Left ventricle myocardium inferior (tissue), 1 donor: Measurements from ENCODE around the gene HACD2. TPM values are rescaled to one million over a fixed set of nuclear protein-coding genes. Genes with fewer than 3 reads are reported as not detected.

Experiments used
- DNase-seq: peaks from one replicate; pipeline ENCODE4 v3.0.0-alpha.2; 2020
- H3K27ac ChIP-seq: fragments of 200-600 bp; replicated peaks from 2 replicates; pipeline ENCODE4 v1.8.0; 2021
- H3K27me3 ChIP-seq: fragments of 200-600 bp; 2 replicates; pipeline ENCODE4 v1.8.0; 2021; ENCODE audit warnings: low read depth
- H3K36me3 ChIP-seq: fragments of 200-600 bp; 2 replicates; pipeline ENCODE4 v1.8.0; 2021
- H3K4me1 ChIP-seq: fragments of 200-600 bp; 2 replicates; pipeline ENCODE4 v1.8.0; 2021
- H3K4me3 ChIP-seq: fragments of 200-600 bp; 2 replicates; pipeline ENCODE4 v1.8.0; 2021; ENCODE audit warnings: mild to moderate bottlenecking, moderate library complexity
- H3K9me3 ChIP-seq: fragments of 200-600 bp; replicated peaks from 2 replicates; pipeline ENCODE4 v1.8.0; 2021
- CTCF ChIP-seq: fragments of 200-600 bp; IDR thresholded peaks from 2 replicates; pipeline ENCODE4 v1.8.0; 2021; ENCODE audit warnings: antibody characterized with exemption, mild to moderate bottlenecking, borderline replicate concordance
- intact Hi-C: fragments of 100-400 bp; cut with micrococcal nuclease; formaldehyde crosslinking; loops from one replicate; pipeline ENCODE4 v1.11.0; 2022
- total RNA-seq: library from RNA; stranded (reverse); fragmentation: NEBNext Ultra II Directional; extraction: Animal tissue kit (Norgen Biotek cat#: 25700); gene quantifications from one replicate; pipeline ENCODE4 v1.2.1, GENCODE V29; 2021
- donor health status: DM: no; HTN: yes; CAD: no; lungs with severe emphysema.

HACD2 gene
- total RNA-seq, 1 donor from 2014 or later, result 8.1 TPM

- H3K27me3 ChIP-seq, result no peaks in the 10 kb centered on the region
- intact Hi-C loops, result no loop called here
- DNase-seq, result no peak
- H3K36me3 ChIP-seq, result peaks cover 5% of the 10 kb centered on the region
- H3K27ac ChIP-seq, result no peak overlapping the region
- H3K4me3 ChIP-seq, result no peak overlapping the region
- no peaks in the 10 kb centered on the region for H3K9me3 ChIP-seq
- peaks cover 12% of the 10 kb centered on the region for H3K4me1 ChIP-seq
- no peak for TF ChIP-seq CTCF
These were observed 38.6 kb upstream of the HACD2 start for GRCh38 chr3:123623346-123623880.

GRCh38 chr3:123622766-123623165, 37.9 kb upstream of the HACD2 start:
- no peak for TF ChIP-seq CTCF
- Histone ChIP-seq H3K4me3 (no peak overlapping the region), H3K27ac (no peak overlapping the region), H3K27me3 (no peaks in the 10 kb centered on the region), H3K9me3 (no peaks in the 10 kb centered on the region), H3K4me1 (peaks cover 18% of the 10 kb centered on the region), H3K36me3 (peaks cover 5% of the 10 kb centered on the region)
- intact Hi-C loops, result no loop called here
- no peak for DNase-seq

GRCh38 chr3:123621850-123622189, 37.0 kb upstream of the HACD2 start:
- Histone ChIP-seq H3K9me3 (no peaks in the 10 kb centered on the region), H3K27ac (no peak overlapping the region), H3K4me3 (no peak overlapping the region), H3K36me3 (peaks cover 5% of the 10 kb centered on the region), H3K4me1 (peaks cover 18% of the 10 kb centered on the region), H3K27me3 (no peaks in the 10 kb centered on the region)
- TF ChIP-seq CTCF, result no peak
- intact Hi-C loops, result no loop called here
- DNase-seq, result no peak

GRCh38 chr3:123621186-123621849, 36.5 kb upstream of the HACD2 start:
- Histone ChIP-seq H3K27ac (no peak overlapping the region), H3K9me3 (no peaks in the 10 kb centered on the region), H3K27me3 (no peaks in the 10 kb centered on the region), H3K36me3 (peaks cover 5% of the 10 kb centered on the region), H3K4me1 (peaks cover 18% of the 10 kb centered on the region), H3K4me3 (no peak overlapping the region)
- no peak for TF ChIP-seq CTCF
- intact Hi-C loops, result no loop called here
- no peak for DNase-seq

GRCh38 chr3:123620343-123620742, 35.5 kb upstream of the HACD2 start:
- Histone ChIP-seq H3K4me1 (peaks cover 18% of the 10 kb centered on the region), H3K27me3 (no peaks in the 10 kb centered on the region), H3K4me3 (no peak overlapping the region), H3K27ac (no peak overlapping the region), H3K9me3 (no peaks in the 10 kb centered on the region), H3K36me3 (no peaks in the 10 kb centered on the region)
- intact Hi-C loops, result no loop called here
- TF ChIP-seq CTCF, result no peak
- no peak for DNase-seq
